Activated effector memory CD4-positive, alpha-beta T cell treated with Interleukin-2 at 50 U/mL for 16 hours (primary cell): ENCODE measurements around the gene NGFR.
"Not testable (repeated sequence)": the region's sequence is repeated elsewhere in the genome, so short reads cannot be mapped to it uniquely, and the experiment has no call there.

Experiments used
- DNase-seq: peaks from one replicate; pipeline ENCODE4 v3.0.0-alpha.2; 2020

Gene NGFR

GRCh38 chr17:49496867-49497147 lies 1.7 kb downstream of the NGFR start:
- no peak for DNase-seq

- no peak for DNase-seq
These were observed 2.3 kb downstream of the NGFR start for GRCh38 chr17:49497148-49498028.

GRCh38 chr17:49498029-49498615 lies 3.0 kb downstream of the NGFR start:
- no peak for DNase-seq

- no peak for DNase-seq
These were observed 6.4 kb downstream of the NGFR start for GRCh38 chr17:49501496-49501895.

- DNase-seq, result no peak
These were observed 7.2 kb downstream of the NGFR start for GRCh38 chr17:49502254-49502653.

- not testable (repeated sequence) for DNase-seq
These were observed 7.6 kb downstream of the NGFR start for GRCh38 chr17:49502680-49503079.

GRCh38 chr17:49504369-49504768 lies 9.3 kb downstream of the NGFR start:
- DNase-seq, result no peak

GRCh38 chr17:49505854-49506253 lies 10.8 kb downstream of the NGFR start:
- no peak for DNase-seq

GRCh38 chr17:49506282-49506681 lies 11.2 kb downstream of the NGFR start:
- DNase-seq, result no peak

GRCh38 chr17:49508061-49508865 lies 13.2 kb downstream of the NGFR start:
- DNase-seq, result no peak

- no peak for DNase-seq
These were observed 13.9 kb downstream of the NGFR start for GRCh38 chr17:49508866-49509587.

- no peak for DNase-seq
These were observed 14.5 kb downstream of the NGFR start for GRCh38 chr17:49509588-49509917.

- DNase-seq, result no peak
These were observed 15.1 kb downstream of the NGFR start for GRCh38 chr17:49510059-49510719.

- DNase-seq, result no peak
These were observed 15.6 kb downstream of the NGFR start for GRCh38 chr17:49510720-49511110.

- no peak for DNase-seq
These were observed 16.7 kb downstream of the NGFR start for GRCh38 chr17:49511810-49512209.

GRCh38 chr17:49512296-49513043 lies 17.4 kb downstream of the NGFR start:
- DNase-seq, result no peak

GRCh38 chr17:49513044-49513395 lies 17.9 kb downstream of the NGFR start:
- no peak for DNase-seq

- no peak for DNase-seq
These were observed 18.5 kb downstream of the NGFR start for GRCh38 chr17:49513641-49514040.

- no peak for DNase-seq
These were observed 19.1 kb downstream of the NGFR start for GRCh38 chr17:49514071-49514721.

- DNase-seq, result no peak
These were observed 20.2 kb downstream of the NGFR start for GRCh38 chr17:49515196-49515770.

- no peak for DNase-seq
These were observed 21.1 kb downstream of the NGFR start for GRCh38 chr17:49516180-49516579.
